CD4-positive, alpha-beta T cell treated with Interleukin-12 subunit alpha and Interleukin-12 subunit beta, for 1 hour (primary cell): ENCODE measurements around the gene IGFBP2.
A peak's percentile ranks its signal among the peaks of the same experiment; 100 is the strongest.
"Not testable (repeated sequence)": the region's sequence is repeated elsewhere in the genome, so short reads cannot be mapped to it uniquely, and the experiment has no call there.

Experiments
- DNase-seq: peaks from one replicate; pipeline ENCODE4 v3.0.0-alpha.2; 2020

IGFBP2 gene

GRCh38 chr2:216632952-216633615 is at the start of gene IGFBP2:
Gene IGFBP2 (plus strand): TSS chr2:216633420. CDS start chr2:216633524, 104 bp downstream.
- no peak for DNase-seq

GRCh38 chr2:216583606-216584005 is 49.6 kb upstream of the IGFBP2 start:
- no peak for DNase-seq

GRCh38 chr2:216584112-216584511 is 49.1 kb upstream of the IGFBP2 start:
- no peak for DNase-seq

GRCh38 chr2:216585441-216585840 is 47.8 kb upstream of the IGFBP2 start:
- no peak for DNase-seq

GRCh38 chr2:216588861-216589710 is 44.1 kb upstream of the IGFBP2 start:
- DNase-seq = no peak

GRCh38 chr2:216589791-216590190 is 43.4 kb upstream of the IGFBP2 start:
- DNase-seq = no peak

- no peak for DNase-seq
These were observed 42.4 kb upstream of the IGFBP2 start for GRCh38 chr2:216590780-216591179.

- no peak for DNase-seq
These were observed 41.7 kb upstream of the IGFBP2 start for GRCh38 chr2:216591480-216591879.

- no peak for DNase-seq
These were observed 39.1 kb upstream of the IGFBP2 start for GRCh38 chr2:216594081-216594480.

GRCh38 chr2:216596236-216596979 is 36.8 kb upstream of the IGFBP2 start:
- no peak for DNase-seq

GRCh38 chr2:216596980-216597509 is 36.2 kb upstream of the IGFBP2 start:
- DNase-seq = no peak

- DNase-seq = not testable (repeated sequence)
These were observed 35.4 kb upstream of the IGFBP2 start for GRCh38 chr2:216597825-216598224.

GRCh38 chr2:216601632-216602409 is 31.4 kb upstream of the IGFBP2 start:
- DNase-seq = no peak

GRCh38 chr2:216603010-216603883 is 30.0 kb upstream of the IGFBP2 start:
- DNase-seq = no peak

- DNase-seq = no peak
These were observed 29.4 kb upstream of the IGFBP2 start for GRCh38 chr2:216603884-216604245.

- DNase-seq = no peak
These were observed 28.8 kb upstream of the IGFBP2 start for GRCh38 chr2:216604458-216604857.

- DNase-seq = peak; percentile 12
These were observed 26.5 kb upstream of the IGFBP2 start for GRCh38 chr2:216606551-216607276.

GRCh38 chr2:216607277-216607560 is 26.0 kb upstream of the IGFBP2 start:
- no peak for DNase-seq

- no peak for DNase-seq
These were observed 24.7 kb upstream of the IGFBP2 start for GRCh38 chr2:216608525-216608924.

- no peak for DNase-seq
These were observed 17.7 kb upstream of the IGFBP2 start for GRCh38 chr2:216615298-216616082.
